Adrenal gland (tissue), 12 donors: ENCODE data around the gene EPN3. TPM values are rescaled to one million over a fixed set of nuclear protein-coding genes. Genes with fewer than 3 reads are reported as not detected.

Experiments used
- DNase-seq, 7 donors: peaks; one replicate each; pipeline ENCODE4 v3.0.0-alpha.2; 2019 to 2020
- H3K27ac ChIP-seq, 5 donors: fragments of 200-600 bp; sonication (generic) in 4 of 5; 1 replicate in 3 of 5; 2 replicates in 2 of 5; pipeline versions ENCODE4 v1.5.1 to v1.8.0; 2016 to 2020; ENCODE audit warnings: mild to moderate bottlenecking in 1 of 5
- H3K27me3 ChIP-seq: fragments of 200-600 bp; 2 replicates; pipeline ENCODE4 v1.8.0; 2021
- H3K36me3 ChIP-seq, 2 donors: fragments of 200-600 bp; replicated peaks in 1 of 2; 1 replicate in 1 of 2; 2 replicates in 1 of 2; pipeline versions ENCODE4 v1.5.1 to v1.8.0; 2018 to 2022
- H3K4me1 ChIP-seq, 2 donors: fragments of 200-600 bp; replicated peaks in 1 of 2; 1 replicate in 1 of 2; 2 replicates in 1 of 2; pipeline versions ENCODE4 v1.5.1 to v1.8.0; 2018 to 2021
- H3K4me3 ChIP-seq, 4 donors: fragments of 200-600 bp; sonication (generic) in 3 of 4; one replicate each; pipeline ENCODE4 v1.5.1; 2016 to 2018
- H3K9me3 ChIP-seq, 3 donors: fragments of 200-600 bp; sonication (generic) in 1 of 3; replicated peaks in 1 of 3; 1 replicate in 2 of 3; 2 replicates in 1 of 3; pipeline versions ENCODE4 v1.5.1 to v1.8.0; 2016 to 2021
- CTCF ChIP-seq, 6 experiments: fragments of 450-650 bp in 4 of 6; fragments of 200-600 bp in 2 of 6; sonication (generic) in 1 of 6; IDR thresholded peaks; 1 replicate in 5 of 6; 2 replicates in 1 of 6; pipeline versions ENCODE4 v1.5.1 to v1.8.0; 2016 to 2021; ENCODE audit warnings: antibody characterized with exemption in 6 of 6, mild to moderate bottlenecking in 2 of 6, moderate library complexity in 1 of 6
- POLR2A ChIP-seq, 2 donors: fragments of 450-650 bp; IDR thresholded peaks; one replicate each; pipeline ENCODE4 v1.6.1; 2017; ENCODE audit warnings: antibody characterized with exemption in 2 of 2, mild to moderate bottlenecking in 2 of 2, moderate library complexity in 1 of 2
- WGBS, 4 donors: extraction: QIAGEN DNeasy Blood & Tissue Kit in 2 of 4; methylation state at CpG; one replicate each; pipeline versions ENCODE4 v1.1.5 to v1.1.7; 2013 to 2017; 5-methylcytosine and 5-hydroxymethylcytosine counted together
- intact Hi-C, 2 donors: fragments of 100-400 bp; cut with DNase I; formaldehyde crosslinking; loops; one replicate each; pipeline versions ENCODE4 v1.14.1 to v1.15.0; 2022 to 2023
- polyA plus RNA-seq, 3 donors: library from polyadenylated mRNA; stranded (reverse); fragments of 200-250 nt in 2 of 3; fragments of 350-450 nt in 1 of 3; fragmentation: Illumina TruSeq in 1 of 3; extraction: RNeasy Lipid Tissue Mini Kit (QIAGEN cat#74804) in 1 of 3; gene quantifications; one replicate each; pipeline ENCODE4 v1.2.3, GENCODE V29; 2013 to 2014
- total RNA-seq, 9 donors: library from RNA; depleted of rRNA in 4 of 9; stranded (reverse); fragments of >200 nt in 4 of 9; fragments of 120-200 nt in 1 of 9; fragmentation: NEBNext Ultra II Directional in 1 of 9; extraction: Animal tissue kit (Norgen Biotek cat#: 25700) in 1 of 9; gene quantifications; one replicate each; pipeline versions ENCODE4 v1.1.0 to v1.2.4, GENCODE V29; 2013 to 2023
- donor health status: healthy with polysubstance abuse.
- donor health status: Bipolar disorder and iron deficiency.
- donor health status: DM: yes; HTN: yes; CAD: no.
- donor health status: DM: no; HTN: no; CAD: no.
- donor health status: DM: no; HTN: no; CAD: no.
- donor health status: DM: yes; HTN: yes; CAD: no.

The EPN3 gene
- total and polyA plus RNA-seq, 12 donors, result 1.2 to 96.1 (median 27.9) TPM

DNA sequence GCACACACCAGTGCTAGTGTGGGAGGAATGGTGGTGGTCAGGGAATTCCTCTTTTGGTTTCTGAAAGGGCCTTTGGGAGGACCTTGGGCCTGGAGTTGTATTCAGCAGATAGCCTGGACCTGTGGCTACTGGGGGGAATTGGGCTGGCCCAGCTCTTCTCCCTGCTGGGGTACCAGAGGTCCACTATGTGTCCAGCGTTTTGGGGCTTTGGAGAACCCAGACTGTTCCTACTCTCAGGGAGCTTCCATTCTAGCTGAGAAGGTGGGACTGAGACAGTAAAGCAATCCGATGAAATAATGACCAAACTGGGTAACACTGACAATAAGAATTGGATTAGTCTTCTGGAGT lies 2.4 kb downstream of the EPN3 start:
- intact Hi-C loops, result no loop called here
- WGBS, 4 donors, result 82 to 90% (median 86%) methylated on average over 2 of the region's 2 CpGs
- peaks cover 0 to 7% of the 10 kb centered on the region in 2 donors for H3K36me3 ChIP-seq
- H3K27ac ChIP-seq, result peak overlapping the region; percentile 45 to 89 (median 84)
- peak overlapping the region in 1 of 4 donors; percentile 47 for H3K4me3 ChIP-seq
- H3K27me3 ChIP-seq, result no peaks in the 10 kb centered on the region
- TF ChIP-seq CTCF (IDR thresholded peaks at IDR 0.05), result no peak
- no peak for TF ChIP-seq POLR2A (IDR thresholded peaks at IDR 0.05)
- DNase-seq, result no peak
- no peaks in the 10 kb centered on the region for H3K9me3 ChIP-seq
- peaks cover 35 to 38% of the 10 kb centered on the region in 2 donors for H3K4me1 ChIP-seq

DNA sequence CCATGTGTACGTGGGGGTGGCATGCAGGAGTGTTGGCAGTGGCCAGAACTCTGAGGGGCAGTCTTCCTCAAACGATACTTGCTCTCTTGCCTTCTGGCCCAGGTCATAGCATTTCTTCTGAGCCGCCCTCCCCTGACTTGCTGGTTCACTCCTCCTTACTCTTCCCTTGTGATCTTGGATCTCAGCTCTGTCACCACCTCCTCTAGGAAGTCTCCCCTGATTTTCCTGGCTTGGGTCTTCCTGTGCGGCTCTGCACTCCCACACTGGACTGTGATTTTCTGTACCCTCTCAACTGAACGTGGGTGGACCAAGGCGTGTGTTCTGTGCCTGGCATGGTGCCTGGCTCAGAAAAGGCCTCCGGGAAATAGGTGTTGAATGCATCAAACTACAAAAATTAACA lies 2.9 kb downstream of the EPN3 start:
- H3K27ac ChIP-seq, result peak overlapping the region in 3 of 5 donors; percentile 84 to 89 (median 88)
- intact Hi-C loops, result no loop called here
- H3K4me3 ChIP-seq, result peak overlapping the region in 1 of 4 donors; percentile 47
- H3K36me3 ChIP-seq, result peaks cover 0 to 7% of the 10 kb centered on the region in 2 donors
- WGBS, 4 donors, result 71 to 85% (median 73%) methylated on average over 7 of the region's 7 CpGs
- H3K9me3 ChIP-seq, result no peaks in the 10 kb centered on the region
- no peak for TF ChIP-seq POLR2A (IDR thresholded peaks at IDR 0.05)
- no peak for TF ChIP-seq CTCF (IDR thresholded peaks at IDR 0.05)
- DNase-seq, result no peak
- no peaks in the 10 kb centered on the region for H3K27me3 ChIP-seq
- peaks cover 35 to 38% of the 10 kb centered on the region in 2 donors for H3K4me1 ChIP-seq

DNA sequence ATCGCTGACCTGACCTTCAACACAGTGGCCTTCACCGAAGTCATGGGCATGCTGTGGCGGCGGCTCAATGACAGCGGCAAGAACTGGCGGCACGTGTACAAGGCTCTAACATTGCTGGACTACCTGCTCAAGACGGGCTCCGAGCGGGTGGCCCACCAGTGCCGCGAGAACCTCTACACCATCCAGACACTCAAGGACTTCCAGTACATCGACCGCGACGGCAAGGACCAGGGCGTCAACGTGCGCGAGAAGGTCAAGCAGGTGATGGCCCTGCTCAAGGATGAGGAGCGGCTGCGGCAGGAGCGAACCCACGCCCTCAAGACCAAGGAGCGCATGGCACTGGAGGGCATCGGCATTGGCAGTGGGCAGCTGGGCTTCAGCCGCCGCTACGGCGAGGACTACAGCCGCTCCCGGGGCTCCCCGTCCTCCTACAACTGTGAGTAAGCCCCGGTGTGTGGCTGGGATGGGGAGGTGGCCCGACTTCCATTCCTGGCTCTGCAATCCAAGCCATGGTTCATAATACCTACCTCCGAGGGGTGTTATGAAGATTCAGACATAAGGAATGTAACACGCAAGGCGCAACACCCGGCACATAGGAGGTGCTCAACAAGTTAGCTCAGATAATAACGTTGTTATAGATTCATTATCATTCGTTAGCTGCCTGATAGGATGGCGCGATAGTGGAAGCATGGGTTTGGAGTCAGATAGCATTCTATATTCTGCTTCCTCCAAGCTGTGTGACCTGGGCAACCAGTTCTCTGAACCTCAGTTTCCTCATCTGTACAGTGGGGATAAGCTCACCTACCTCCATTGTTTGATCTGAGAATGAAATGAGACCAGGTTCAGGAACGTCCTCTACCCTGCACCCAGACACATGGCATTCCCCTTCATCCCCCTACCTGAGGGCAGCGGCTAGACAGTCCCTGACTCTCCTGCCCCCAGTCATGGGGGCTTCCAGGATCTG lies 4.4 kb downstream of the EPN3 start:
- DNase-seq, result no peak
- intact Hi-C loops, result no loop called here

More for the DNA sequence above, 4.4 kb downstream of the EPN3 start:
- no peak overlapping the region for H3K27ac ChIP-seq
- peaks cover 0 to 7% of the 10 kb centered on the region in 2 donors for H3K36me3 ChIP-seq
- TF ChIP-seq POLR2A (IDR thresholded peaks at IDR 0.05) (no peak), CTCF (IDR thresholded peaks at IDR 0.05) (no peak)
- WGBS, 4 donors, result 76 to 97% (median 85%) methylated on average over 14 to 45 of the region's 45 CpGs
- peaks cover 42 to 46% of the 10 kb centered on the region in 2 donors for H3K4me1 ChIP-seq
- H3K9me3 ChIP-seq, result no peaks in the 10 kb centered on the region
- no peaks in the 10 kb centered on the region for H3K27me3 ChIP-seq
- H3K4me3 ChIP-seq, result no peak overlapping the region
